Caco-2 (cell line): ENCODE results near the gene PTPRN2. TPM values are rescaled to one million over a fixed set of nuclear protein-coding genes. Genes with fewer than 3 reads are reported as not detected.

ENCODE experiments used
- BruUV-seq: library from RNA; stranded (reverse); fragments of 400-500 nt; replicated peaks from 2 replicates; lab custom pipeline; 2021; lab: Mats Ljungman, UMichigan
- CTCF ChIA-PET: fragments of 300-600 bp; sonication (Branson Sonifier 250); formaldehyde crosslinking; loops from one replicate; lab custom pipeline; 2022; ENCODE audit warnings: antibody characterized with exemption; lab: Charles Lee
- POLR2A ChIA-PET: fragments of 300-600 bp; sonication (Branson Sonifier 250); formaldehyde crosslinking; loops from one replicate; lab custom pipeline; 2022; ENCODE audit warnings: antibody characterized with exemption; lab: Charles Lee
- DNase-seq, 2 experiments: peaks; one replicate each; pipeline versions ENCODE4 v3.0.0 to v3.0.0-alpha.2; 2020 to 2022
- H3K27me3 ChIP-seq: replicated peaks from 2 replicates; pipeline ENCODE4 v1.6.0; 2011; ENCODE audit warnings: low read length; ENCODE audit not compliant: control insufficient read depth, insufficient read depth
- H3K36me3 ChIP-seq: 2 replicates; pipeline ENCODE4 v1.5.1; 2011; ENCODE audit warnings: low read length; ENCODE audit not compliant: control insufficient read depth, insufficient read depth
- H3K4me1 ChIP-seq: fragments of 250-450 bp; sonication (Bioruptor Pico); 2 replicates; pipeline ENCODE4 v1.5.1; 2020; ENCODE audit warnings: mild to moderate bottlenecking
- H3K4me3 ChIP-seq: 2 replicates; pipeline ENCODE4 v1.5.1; 2011; ENCODE audit warnings: low read depth, mild to moderate bottlenecking, control low read depth, low read length
- H3K9me3 ChIP-seq: fragments of 250-450 bp; sonication (Bioruptor Pico); 2 replicates; pipeline ENCODE4 v1.5.1; 2020; ENCODE audit warnings: mild to moderate bottlenecking, moderate library complexity
- H3K27ac Mint-ChIP-seq: one replicate; pipeline ENCODE4 v1.8.0; 2022; ENCODE audit warnings: mixed read lengths; ENCODE audit not compliant: unreplicated experiment
- H3K27me3 Mint-ChIP-seq: one replicate; pipeline ENCODE4 v1.8.0; 2022; ENCODE audit warnings: mixed read lengths; ENCODE audit not compliant: insufficient read depth, unreplicated experiment
- H3K36me3 Mint-ChIP-seq: one replicate; pipeline ENCODE4 v1.8.0; 2022; ENCODE audit warnings: mild to moderate bottlenecking, mixed read lengths; ENCODE audit not compliant: insufficient read depth, unreplicated experiment
- H3K4me1 Mint-ChIP-seq: one replicate; pipeline ENCODE4 v1.8.0; 2022; ENCODE audit warnings: low read depth, mixed read lengths; ENCODE audit not compliant: unreplicated experiment
- H3K4me3 Mint-ChIP-seq: one replicate; pipeline ENCODE4 v1.8.0; 2022; ENCODE audit warnings: mild to moderate bottlenecking, moderate library complexity, mixed read lengths; ENCODE audit not compliant: unreplicated experiment
- H3K9me3 Mint-ChIP-seq: one replicate; pipeline ENCODE4 v1.8.0; 2022; ENCODE audit warnings: mixed read lengths; ENCODE audit not compliant: unreplicated experiment
- CTCF ChIP-seq, 2 experiments: fragments of 200-600 bp in 1 of 2; IDR thresholded peaks; 1 replicate in 1 of 2; 2 replicates in 1 of 2; pipeline versions ENCODE4 v1.5.1 to v1.8.0; 2011 to 2022; ENCODE audit warnings: antibody characterized with exemption in 1 of 2, control low read depth in 1 of 2, inconsistent platforms in 1 of 2, low read depth in 1 of 2, low read length in 1 of 2, mild to moderate bottlenecking in 1 of 2, moderate library complexity in 1 of 2; ENCODE audit not compliant: insufficient read depth in 1 of 2, severe bottlenecking in 1 of 2, unreplicated experiment in 1 of 2
- intact Hi-C: fragments of 100-400 bp; cut with micrococcal nuclease; formaldehyde crosslinking; loops from one replicate; pipeline ENCODE4 v1.10.0; 2022; ENCODE audit not compliant: unreplicated experiment
- total RNA-seq: library from RNA; stranded (reverse); gene quantifications from 2 replicates; pipeline ENCODE4 v1.2.3, GENCODE V29; 2022

PTPRN2 gene
- total RNA-seq, 1 experiment from 2014 or later, result 1.4 TPM

- POLR2A ChIA-PET, result no interaction called here
- Mint-ChIP-seq H3K27ac (no peak overlapping the region), H3K9me3 (no peaks in the 10 kb centered on the region), H3K4me1 (no peaks in the 10 kb centered on the region), H3K27me3 (peaks cover 32% of the 10 kb centered on the region), H3K36me3 (no peaks in the 10 kb centered on the region), H3K4me3 (no peak overlapping the region)
- H3K9me3 ChIP-seq, result no peaks in the 10 kb centered on the region
- no peak for TF ChIP-seq CTCF (IDR thresholded peaks at IDR 0.05; ENCODE audit: insufficient read depth in 1 of 2, low read depth in 1 of 2, low read length in 1 of 2, severe bottlenecking in 1 of 2, unreplicated experiment in 1 of 2)
- H3K4me3 ChIP-seq, result no peak overlapping the region
- H3K27me3 ChIP-seq, result no peaks in the 10 kb centered on the region; the same call in 1 of the 2 replicates
- BruUV-seq, result no TSS peak
- no peak for DNase-seq
- H3K36me3 ChIP-seq, result no peaks in the 10 kb centered on the region
- intact Hi-C loops, result no loop called here
- CTCF ChIA-PET, result no interaction called here
- H3K4me1 ChIP-seq, result no peaks in the 10 kb centered on the region
Measured at GRCh38 chr7:157584420-157584819, 1003.2 kb downstream of the PTPRN2 start.

- Mint-ChIP-seq H3K4me3 (no peak overlapping the region), H3K36me3 (no peaks in the 10 kb centered on the region), H3K4me1 (no peaks in the 10 kb centered on the region), H3K9me3 (no peaks in the 10 kb centered on the region), H3K27me3 (peaks cover 27% of the 10 kb centered on the region), H3K27ac (no peak overlapping the region)
- no TSS peak for BruUV-seq
- no peaks in the 10 kb centered on the region for H3K4me1 ChIP-seq
- no peaks in the 10 kb centered on the region for H3K27me3 ChIP-seq
- POLR2A ChIA-PET, result no interaction called here
- H3K36me3 ChIP-seq, result no peaks in the 10 kb centered on the region
- H3K9me3 ChIP-seq, result no peaks in the 10 kb centered on the region
- TF ChIP-seq CTCF (IDR thresholded peaks at IDR 0.05; ENCODE audit: insufficient read depth in 1 of 2, low read depth in 1 of 2, low read length in 1 of 2, severe bottlenecking in 1 of 2, unreplicated experiment in 1 of 2), result no peak
- peak in 1 of 2 experiments; percentile 31 for DNase-seq
- CTCF ChIA-PET, result no interaction called here
- intact Hi-C loops, result no loop called here
- H3K4me3 ChIP-seq, result no peak overlapping the region
Measured at GRCh38 chr7:157581740-157582139, 1005.9 kb downstream of the PTPRN2 start.

- no TSS peak for BruUV-seq
Measured at GRCh38 chr7:157580324-157580723, 1007.3 kb downstream of the PTPRN2 start.

More at GRCh38 chr7:157580324-157580723, 1007.3 kb downstream of the PTPRN2 start:
- no peak overlapping the region for H3K4me3 Mint-ChIP-seq
- H3K36me3 Mint-ChIP-seq, result no peaks in the 10 kb centered on the region
- H3K27me3 ChIP-seq, result no peaks in the 10 kb centered on the region
- CTCF ChIA-PET, result no interaction called here
- H3K27ac Mint-ChIP-seq, result no peak overlapping the region
- H3K4me1 ChIP-seq, result no peaks in the 10 kb centered on the region
- intact Hi-C loops, result no loop called here
- peaks cover 24% of the 10 kb centered on the region for H3K27me3 Mint-ChIP-seq
- H3K36me3 ChIP-seq, result no peaks in the 10 kb centered on the region
- TF ChIP-seq CTCF (IDR thresholded peaks at IDR 0.05; ENCODE audit: insufficient read depth in 1 of 2, low read depth in 1 of 2, low read length in 1 of 2, severe bottlenecking in 1 of 2, unreplicated experiment in 1 of 2), result no peak
- H3K9me3 ChIP-seq, result no peaks in the 10 kb centered on the region
- POLR2A ChIA-PET, result no interaction called here
- no peaks in the 10 kb centered on the region for H3K4me1 Mint-ChIP-seq
- H3K9me3 Mint-ChIP-seq, result no peaks in the 10 kb centered on the region
- no peak overlapping the region for H3K4me3 ChIP-seq
- DNase-seq, result no peak
